ENCODE measurements around the gene ACTG1.

The ACTG1 gene

GRCh38 chr17:81552244-81553017 is 39.8 kb upstream of the ACTG1 start, which contains the start of gene FAAP100:
TSS of gene FAAP100 (minus strand) at chr17:81552353. CDS start at chr17:81552330, 23 bp downstream.
- TF ChIP-seq BACH2 (CRISPR knock-in tag; IDR thresholded peaks at IDR 0.05; ENCODE audit: borderline replicate concordance): no peak
- 0 out of 2 replicates have a peak, but pooled peaks have one; percentile 23 for TF ChIP-seq ZC3H10 (CRISPR knock-in tag; IDR thresholded peaks at IDR 0.05)
- TF ChIP-seq SNAI2 (CRISPR knock-in tag; IDR thresholded peaks at IDR 0.05): no peak
- TF ChIP-seq ESRRG (CRISPR knock-in tag; IDR thresholded peaks at IDR 0.05): 0 out of 2 replicates have a peak, but pooled peaks have one; percentile 52
- TF ChIP-seq GLIS3 (CRISPR knock-in tag; IDR thresholded peaks at IDR 0.05): 0 out of 2 replicates have a peak, but pooled peaks have one; percentile 14
- peak; percentile 57 for ATAC-seq

GRCh38 chr17:81551458-81552243 is 39.1 kb upstream of the ACTG1 start:
- TF ChIP-seq GLIS3 (CRISPR knock-in tag; IDR thresholded peaks at IDR 0.05) (no peak), ISL1 (CRISPR knock-in tag; IDR thresholded peaks at IDR 0.05) (no peak), ZNF70 (CRISPR knock-in tag; IDR thresholded peaks at IDR 0.05) (no peak), TOX (CRISPR knock-in tag; IDR thresholded peaks at IDR 0.05; ENCODE audit: borderline replicate concordance) (no peak), ZNF565 (CRISPR knock-in tag; conservative IDR thresholded peaks at IDR 0.05; ENCODE audit: low read depth) (no peak), ESRRG (CRISPR knock-in tag; IDR thresholded peaks at IDR 0.05) (no peak), PPARA (CRISPR knock-in tag; IDR thresholded peaks at IDR 0.05; ENCODE audit: borderline replicate concordance) (no peak)
- ATAC-seq: peak; percentile 1; the same call in 1 of the 3 replicates

- TF ChIP-seq ZC3H10 (CRISPR knock-in tag; IDR thresholded peaks at IDR 0.05) (no peak), TSHZ2 (CRISPR knock-in tag; IDR thresholded peaks at IDR 0.05) (no peak), ZNF565 (CRISPR knock-in tag; conservative IDR thresholded peaks at IDR 0.05; ENCODE audit: low read depth) (no peak), GLIS3 (CRISPR knock-in tag; IDR thresholded peaks at IDR 0.05) (no peak), TOX (CRISPR knock-in tag; IDR thresholded peaks at IDR 0.05; ENCODE audit: borderline replicate concordance) (no peak), ARNTL (CRISPR knock-in tag; IDR thresholded peaks at IDR 0.05; ENCODE audit: borderline replicate concordance, low read depth) (no peak), ZFP30 (CRISPR knock-in tag; IDR thresholded peaks at IDR 0.05) (no peak), ISL1 (CRISPR knock-in tag; IDR thresholded peaks at IDR 0.05) (no peak), TCF4 (CRISPR knock-in tag; IDR thresholded peaks at IDR 0.05; ENCODE audit: borderline replicate concordance) (no peak), ZFP3 (CRISPR knock-in tag; IDR thresholded peaks at IDR 0.05) (no peak), RARB (CRISPR knock-in tag; IDR thresholded peaks at IDR 0.05) (no peak), PATZ1 (CRISPR knock-in tag; IDR thresholded peaks at IDR 0.05; ENCODE audit: borderline replicate concordance) (no peak), BACH2 (CRISPR knock-in tag; IDR thresholded peaks at IDR 0.05; ENCODE audit: borderline replicate concordance) (no peak), ZNF70 (CRISPR knock-in tag; IDR thresholded peaks at IDR 0.05) (no peak), ESRRG (CRISPR knock-in tag; IDR thresholded peaks at IDR 0.05) (no peak), SNAI2 (CRISPR knock-in tag; IDR thresholded peaks at IDR 0.05) (no peak), CSRNP3 (CRISPR knock-in tag; IDR thresholded peaks at IDR 0.05) (no peak), POU6F1 (CRISPR knock-in tag; IDR thresholded peaks at IDR 0.05; ENCODE audit: borderline replicate concordance, low read depth) (no peak), ZNF8 (CRISPR knock-in tag; IDR thresholded peaks at IDR 0.05) (no peak)
- ATAC-seq: no peak
Measured at GRCh38 chr17:81550830-81551457, 38.3 kb upstream of the ACTG1 start.
